ENCODE results near the gene NUP42.
A peak's percentile ranks its signal among the peaks of the same experiment; 100 is the strongest.
"Not testable (repeated sequence)": the region's sequence is repeated elsewhere in the genome, so short reads cannot be mapped to it uniquely, and the experiment has no call there.

NUP42 gene

DNA sequence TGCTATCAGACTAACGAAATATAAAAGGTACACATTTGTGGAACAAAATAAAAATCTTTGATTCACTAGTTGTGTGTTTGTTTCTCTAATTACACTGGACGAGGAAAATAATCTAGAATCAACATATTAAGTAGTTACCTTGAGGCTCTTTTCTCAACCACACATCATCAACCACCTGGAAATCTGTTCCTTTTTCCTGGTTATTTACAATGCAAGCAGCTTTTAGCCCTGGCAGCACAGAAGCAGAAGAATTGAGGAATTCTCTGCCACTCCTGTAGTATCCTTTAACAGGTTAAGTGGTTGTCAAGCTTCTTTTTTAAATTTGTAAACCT, 23.7 kb downstream of the NUP42 start:
- DNase-seq: no peak

DNA sequence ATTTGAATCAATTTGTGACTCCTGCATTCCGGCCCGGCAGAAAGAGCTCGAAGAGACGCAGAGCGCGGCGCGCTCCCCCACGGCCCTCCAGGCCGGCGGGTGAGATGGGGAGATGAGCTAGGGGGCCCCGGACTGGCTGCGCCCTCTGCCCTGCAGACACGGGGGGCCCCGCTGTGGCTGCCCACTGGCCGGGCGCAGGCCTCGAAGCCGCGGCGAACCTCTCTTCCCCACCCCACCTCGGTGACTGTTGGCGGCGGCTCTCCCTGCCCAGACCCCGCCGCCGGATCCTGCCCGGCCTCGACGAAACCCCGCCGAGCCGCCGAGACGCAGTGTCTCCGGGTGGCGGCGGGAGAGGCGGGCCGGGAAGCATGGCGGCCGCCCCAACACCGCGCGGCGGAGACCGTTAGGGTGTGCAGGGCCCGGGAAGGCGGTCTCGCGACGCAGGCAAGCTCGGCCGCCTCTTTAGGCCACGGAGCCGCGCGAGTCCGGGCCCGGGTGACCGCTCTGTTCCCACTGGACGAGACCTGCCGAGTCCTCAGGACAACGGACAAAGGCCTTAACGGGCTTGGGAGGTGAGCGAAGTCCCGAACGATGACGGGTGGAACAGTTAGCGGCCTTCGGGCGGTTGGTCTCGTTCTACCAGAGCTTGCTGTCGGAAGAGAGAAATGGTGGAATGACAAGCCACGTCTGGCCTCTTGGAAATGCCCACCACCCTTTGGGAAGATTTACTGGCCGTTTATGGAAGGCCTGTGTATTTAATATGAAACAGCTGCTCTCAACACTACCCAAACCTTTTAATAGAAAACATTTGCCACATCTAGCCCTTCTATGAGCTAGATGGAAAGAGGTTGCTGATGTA, 24.3 kb downstream of the NUP42 start:
- no peak for DNase-seq

- no peak for DNase-seq
Measured at GRCh38 chr7:23207021-23207420, 25.2 kb downstream of the NUP42 start.

DNA sequence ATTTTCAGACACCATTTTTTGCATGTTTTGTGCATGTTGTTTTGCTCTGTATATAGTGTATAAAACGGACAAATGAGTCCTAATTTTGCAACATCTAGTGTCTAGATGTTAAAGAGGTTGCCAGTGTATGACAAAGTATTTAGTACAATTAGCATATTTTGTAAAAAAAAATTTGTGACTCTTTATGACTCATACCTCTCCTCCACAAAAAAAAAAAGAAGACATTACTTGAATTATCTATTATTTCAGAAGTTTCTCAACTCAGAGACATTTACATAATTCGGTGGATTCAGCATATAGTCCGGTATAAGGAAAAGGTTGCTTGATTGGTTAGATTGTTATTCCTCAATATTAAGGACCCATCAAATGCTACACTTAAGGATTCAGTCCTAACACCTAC, 26.0 kb downstream of the NUP42 start:
- peak; percentile 32 for DNase-seq

DNA sequence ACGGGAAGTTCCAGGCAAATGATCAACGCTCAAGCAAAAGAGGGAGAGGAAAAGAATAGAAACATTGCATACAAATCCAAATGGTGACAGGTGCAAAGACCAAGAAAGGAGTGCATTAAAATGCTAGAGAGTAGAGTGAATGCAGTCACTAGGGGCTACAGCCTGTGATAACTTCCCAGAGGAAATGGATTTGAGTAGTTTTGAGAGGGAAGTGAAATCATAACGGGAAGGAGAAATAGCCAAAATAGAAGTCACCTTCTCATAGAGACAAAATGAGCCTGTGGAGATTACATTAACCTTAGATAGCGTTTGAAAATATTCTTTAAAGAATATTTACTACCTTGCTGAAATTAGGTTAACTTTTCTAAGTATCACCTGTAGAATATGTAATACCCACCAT, 26.5 kb downstream of the NUP42 start:
- DNase-seq: no peak

GRCh38 chr7:23210506-23210905, 28.7 kb downstream of the NUP42 start:
- DNase-seq: no peak

- no peak for DNase-seq
Measured at GRCh38 chr7:23211589-23211988, 29.7 kb downstream of the NUP42 start.

- DNase-seq: no peak
Measured at GRCh38 chr7:23212395-23212794, 30.5 kb downstream of the NUP42 start.

- no peak for DNase-seq
Measured at GRCh38 chr7:23212841-23213240, 31.0 kb downstream of the NUP42 start.

GRCh38 chr7:23213755-23214154, 31.9 kb downstream of the NUP42 start:
- DNase-seq: no peak

- no peak for DNase-seq
Measured at GRCh38 chr7:23214423-23214822, 32.6 kb downstream of the NUP42 start.

DNA sequence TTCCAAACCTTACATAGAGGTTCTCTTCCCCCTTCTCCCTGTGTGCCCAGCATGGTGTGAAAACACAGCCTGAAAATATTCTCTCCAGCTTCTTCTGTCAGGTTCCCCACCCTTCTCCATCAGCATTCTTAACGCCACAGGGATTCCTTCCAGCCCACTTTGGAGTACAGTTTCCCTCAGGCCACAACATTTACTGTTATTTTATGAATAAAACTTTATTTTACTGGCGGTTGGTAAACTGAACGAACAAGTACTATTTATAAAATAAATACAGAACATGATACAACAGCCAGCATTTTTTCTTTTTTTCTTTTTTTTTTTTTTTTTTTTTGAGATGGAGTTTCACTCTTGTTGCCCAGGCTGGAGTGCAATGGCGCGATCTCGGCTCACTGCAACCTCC, 33.1 kb downstream of the NUP42 start:
- no peak for DNase-seq

DNA sequence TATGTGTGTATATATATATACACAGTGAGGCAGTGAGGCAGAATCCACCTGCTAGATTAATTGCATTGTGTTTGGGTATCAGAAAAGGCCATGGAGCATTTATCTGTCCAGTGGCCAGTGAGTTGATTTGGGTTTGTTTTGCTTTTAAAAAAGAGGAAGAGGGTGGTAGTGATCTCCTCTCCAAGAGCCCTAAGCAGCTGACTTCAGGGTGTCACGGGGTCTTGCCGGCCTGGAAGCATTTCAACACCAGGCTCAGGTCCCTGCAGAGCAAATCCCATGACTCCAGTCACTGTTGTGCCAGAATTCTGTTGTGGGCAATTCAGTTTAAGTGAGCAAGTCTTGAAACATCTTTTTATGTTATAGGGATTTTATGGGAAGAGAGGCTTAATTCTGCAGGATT, 34.2 kb downstream of the NUP42 start:
- no peak for DNase-seq

GRCh38 chr7:23218196-23218595, 36.3 kb downstream of the NUP42 start:
- DNase-seq: no peak

GRCh38 chr7:23220690-23221305, 39.0 kb downstream of the NUP42 start:
- no peak for DNase-seq

DNA sequence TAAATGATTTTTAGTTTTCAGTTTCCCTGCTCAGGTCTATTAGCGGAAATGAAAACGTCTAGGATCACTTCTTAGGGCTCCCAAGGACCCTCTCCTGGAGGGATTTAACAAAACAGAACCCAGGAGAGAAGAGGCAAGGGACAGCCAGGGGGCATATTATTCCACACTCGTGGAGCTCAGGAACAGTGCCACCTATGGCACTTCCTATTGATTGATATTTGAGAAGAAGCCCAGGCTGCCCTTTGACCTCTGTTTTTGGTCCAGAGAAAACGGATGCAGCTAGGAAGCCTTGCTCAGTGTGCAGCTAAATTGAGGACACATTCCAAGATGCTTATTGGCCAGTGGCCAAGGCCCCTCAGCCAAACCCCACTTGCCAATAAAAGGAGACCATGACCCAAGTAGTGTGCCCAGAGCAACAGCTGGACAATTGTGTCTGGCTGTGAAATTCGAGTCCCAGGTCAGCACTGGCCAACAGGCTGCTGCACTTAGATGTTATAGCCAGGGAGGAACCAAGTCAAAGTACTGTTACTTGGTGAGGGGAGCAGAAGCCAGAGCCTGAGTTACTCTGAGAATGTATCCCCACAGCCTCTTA, 40.7 kb downstream of the NUP42 start:
- no peak for DNase-seq

- not testable (repeated sequence) for DNase-seq
Measured at GRCh38 chr7:23224364-23224763, 42.5 kb downstream of the NUP42 start.

- no peak for DNase-seq
Measured at GRCh38 chr7:23226844-23227450, 45.1 kb downstream of the NUP42 start.

DNA sequence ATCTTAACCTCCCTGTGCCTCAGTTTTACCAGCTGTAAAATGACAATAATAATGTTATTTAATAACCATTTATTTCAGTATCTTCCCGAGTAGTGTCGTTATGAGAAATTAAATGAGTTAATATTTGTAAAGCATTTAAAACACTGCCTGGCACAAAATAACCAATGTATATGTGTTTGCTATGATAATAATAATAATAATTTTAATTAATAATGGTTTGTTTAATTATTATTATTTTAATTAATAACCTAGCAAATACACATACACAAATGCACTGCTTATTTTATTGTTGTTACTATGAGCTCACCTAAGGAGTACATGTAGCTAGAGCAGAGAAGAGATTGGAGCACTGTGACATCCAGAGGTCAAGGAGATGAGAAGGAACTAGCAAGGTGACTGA, 46.6 kb downstream of the NUP42 start:
- DNase-seq: no peak

DNA sequence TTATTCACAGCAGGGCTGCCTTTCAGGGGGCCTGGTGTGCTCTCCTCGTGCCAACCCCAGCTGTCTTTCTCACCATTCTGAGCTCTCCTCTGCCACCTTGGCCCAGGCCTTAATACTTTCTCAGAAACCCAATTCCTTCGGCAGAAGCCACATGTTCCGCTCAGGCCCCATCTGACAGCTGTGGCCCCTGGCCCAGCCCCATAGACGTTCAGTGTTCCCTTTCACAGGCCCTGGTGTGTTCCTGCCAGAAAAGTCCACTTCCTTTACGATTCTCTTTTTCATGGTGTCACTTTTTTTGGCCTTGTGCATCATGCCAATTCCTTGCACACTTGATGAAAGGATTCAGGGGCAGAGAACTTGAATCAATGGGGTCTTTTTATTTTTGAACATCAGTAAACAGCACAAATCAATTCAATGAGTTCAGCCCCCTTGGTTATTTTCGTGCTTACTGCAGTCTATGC, 48.8 kb downstream of the NUP42 start:
- no peak for DNase-seq

- no peak for DNase-seq
Measured at GRCh38 chr7:23232966-23233365, 51.1 kb downstream of the NUP42 start.

DNA sequence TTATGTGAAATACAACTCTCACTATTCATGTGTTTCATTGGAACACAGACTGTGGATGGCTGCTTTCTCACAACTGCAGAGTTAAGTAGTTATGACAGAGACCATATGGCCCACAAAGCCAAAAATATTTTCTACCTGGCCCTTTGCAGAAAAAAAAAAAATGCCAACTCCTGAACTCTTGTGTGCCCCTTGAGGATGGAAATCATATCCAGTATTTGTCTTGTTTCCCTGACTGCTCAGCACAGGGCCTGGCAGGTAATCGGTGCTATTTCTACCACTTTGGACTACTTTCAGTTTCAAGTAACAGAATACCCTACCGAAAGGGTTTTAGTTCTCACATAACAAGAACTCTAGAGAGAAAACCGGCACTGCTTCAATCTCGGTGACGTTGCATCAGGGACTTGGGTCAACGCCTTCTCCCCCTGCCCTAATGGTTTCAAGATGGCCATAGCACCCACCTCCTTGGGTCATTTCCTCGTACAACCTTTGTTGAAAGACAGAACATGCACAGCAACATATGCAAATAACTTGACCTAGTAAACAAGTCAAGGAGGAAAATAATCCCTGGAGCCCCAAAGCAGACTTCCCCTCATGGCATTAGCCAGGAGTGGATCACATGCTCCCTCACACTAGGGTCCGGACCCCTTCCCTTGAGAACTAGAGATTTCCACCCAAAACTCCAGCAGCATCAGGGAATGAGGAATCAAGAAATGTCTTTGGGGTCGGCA, 52.9 kb downstream of the NUP42 start:
- no peak for DNase-seq

DNA sequence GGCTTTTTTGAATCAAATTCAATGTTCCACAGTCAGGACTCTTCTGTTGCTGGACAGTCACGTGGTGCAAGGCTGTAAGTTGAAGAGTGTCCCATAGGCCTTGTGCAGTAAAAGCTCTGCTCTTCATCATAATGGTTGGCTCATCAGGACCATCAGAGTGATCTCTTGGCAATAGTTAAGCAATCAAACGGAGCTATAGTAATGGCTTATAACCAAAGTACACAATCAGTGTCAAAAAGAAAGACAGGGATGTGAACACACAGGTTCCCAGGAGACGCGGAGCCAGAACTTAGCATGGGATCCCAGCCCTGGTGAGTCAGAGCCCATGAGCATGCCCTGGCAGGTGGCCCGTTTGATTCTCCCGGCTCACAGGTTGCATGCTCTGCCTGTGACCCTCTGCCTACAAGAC, 54.0 kb downstream of the NUP42 start:
- no peak for DNase-seq
